GM21717 (cell line): Measurements from ENCODE around the gene OBP2A.
"Not testable (repeated sequence)": the region's sequence is repeated elsewhere in the genome, so short reads cannot be mapped to it uniquely, and the experiment has no call there.

Experiments
- ATAC-seq: cut with Tn5 transposase; IDR thresholded peaks from one replicate; pipeline ENCODE4 v1.9.1; 2021; ENCODE audit warnings: mild to moderate bottlenecking, moderate library complexity; ENCODE audit not compliant: unreplicated experiment

OBP2A gene

GRCh38 chr9:135526089-135526729, 19.7 kb upstream of the OBP2A start:
- no peak for ATAC-seq

- ATAC-seq, result no peak
These were observed 19.0 kb upstream of the OBP2A start for GRCh38 chr9:135526730-135527571.

- not testable (repeated sequence) for ATAC-seq
These were observed 17.0 kb upstream of the OBP2A start for GRCh38 chr9:135528842-135529435.

DNA sequence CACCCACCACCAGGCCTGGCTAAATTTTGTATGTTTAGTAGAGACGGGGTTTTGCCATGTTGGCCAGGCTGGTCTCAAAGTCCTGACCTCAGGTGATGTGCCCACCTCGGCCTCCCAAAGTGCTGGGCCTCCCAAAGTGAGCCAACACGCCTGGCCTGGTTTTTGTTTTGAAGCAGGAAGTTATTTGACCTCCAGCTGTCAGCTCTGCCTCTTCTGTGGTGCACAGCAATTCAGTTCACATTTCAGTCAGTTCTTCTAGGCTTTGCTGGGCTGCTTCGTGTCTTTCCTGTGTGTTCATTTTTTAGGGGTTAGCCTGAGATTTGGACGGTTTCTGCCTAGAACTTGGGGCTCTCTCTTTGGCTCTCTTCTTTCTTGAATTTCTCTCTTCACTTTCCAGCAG, 15.8 kb upstream of the OBP2A start:
- no peak for ATAC-seq

DNA sequence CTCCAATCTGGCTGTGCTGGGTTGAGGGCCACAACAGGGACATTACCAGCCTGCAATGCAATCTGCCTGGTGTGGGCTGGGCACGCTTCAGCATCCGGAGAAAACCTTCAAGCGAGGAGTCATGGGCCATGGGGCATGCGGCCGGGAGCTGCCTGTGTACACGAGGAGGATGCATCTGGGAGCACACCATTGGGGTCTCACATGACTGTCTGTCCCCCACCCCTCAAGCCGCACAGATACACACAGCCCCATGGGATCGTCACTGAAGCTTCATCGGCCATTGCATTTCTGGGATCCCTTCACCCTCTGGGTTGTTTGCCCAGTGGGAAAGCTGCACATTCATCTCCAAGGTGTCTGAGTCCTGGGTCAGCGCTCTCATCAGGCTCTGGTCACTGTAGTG, 14.8 kb upstream of the OBP2A start:
- ATAC-seq, result no peak

DNA sequence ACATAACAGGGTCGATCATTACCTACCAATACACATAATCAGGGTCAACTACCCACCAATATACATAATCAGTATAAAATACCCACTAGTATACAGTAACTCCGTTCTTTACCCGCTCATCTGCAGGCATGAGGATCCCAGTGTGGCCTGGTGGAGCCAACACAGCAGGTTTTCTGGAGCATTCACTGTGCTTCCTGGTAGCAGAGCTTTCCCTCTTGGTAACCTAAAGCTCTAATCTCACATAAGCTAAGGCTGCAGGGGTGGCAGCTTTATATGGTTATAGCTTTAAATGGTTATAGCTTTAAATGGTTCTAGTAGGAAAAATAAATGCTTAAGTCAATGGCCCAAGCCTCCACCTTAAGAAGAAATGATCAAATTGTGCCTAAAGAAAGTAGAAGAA, 12.8 kb upstream of the OBP2A start:
- ATAC-seq, result no peak

GRCh38 chr9:135533674-135534073, 12.3 kb upstream of the OBP2A start:
- ATAC-seq, result no peak

GRCh38 chr9:135534192-135534711, 11.7 kb upstream of the OBP2A start:
- not testable (repeated sequence) for ATAC-seq

DNA sequence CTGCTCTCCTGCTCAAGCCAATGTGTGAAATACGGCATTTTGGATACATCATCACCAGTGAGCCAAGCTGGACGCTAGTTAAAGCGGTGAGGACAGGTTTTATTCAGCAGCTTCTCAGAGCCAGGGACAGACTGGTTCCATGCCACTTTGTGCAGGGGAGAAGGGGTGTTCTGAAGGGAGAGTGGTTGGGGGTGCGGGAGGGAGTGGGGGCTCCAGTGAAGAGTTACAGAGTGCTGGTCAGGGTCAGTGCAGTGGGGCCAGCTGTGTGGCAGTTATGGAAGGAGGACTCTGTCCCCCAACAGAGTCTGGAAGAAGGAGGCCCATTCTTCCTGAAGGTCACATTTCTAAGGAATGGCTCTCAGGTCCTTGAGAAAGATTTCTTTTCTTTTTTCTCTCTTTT, 11.1 kb upstream of the OBP2A start:
- ATAC-seq, result not testable (repeated sequence)

DNA sequence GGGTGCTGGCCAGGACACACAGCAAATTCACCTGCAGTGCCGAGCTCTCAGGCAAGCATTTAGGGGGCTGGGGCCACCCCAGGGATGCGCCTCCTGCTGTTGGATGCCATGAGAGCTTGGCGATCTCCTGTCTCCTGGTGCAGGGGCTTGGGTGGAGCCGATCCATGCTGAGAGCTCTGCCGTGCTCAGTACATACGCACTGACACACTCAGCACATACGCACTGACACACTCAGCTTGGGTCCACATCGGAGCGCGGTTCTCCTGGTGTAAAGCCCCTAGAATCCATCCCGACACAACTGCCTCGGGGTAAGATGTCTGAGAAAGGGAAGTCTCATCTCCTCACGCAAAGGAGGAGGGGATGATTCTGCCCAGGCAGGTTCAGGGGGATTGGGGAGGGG, 10.3 kb upstream of the OBP2A start:
- ATAC-seq, result not testable (repeated sequence)

DNA sequence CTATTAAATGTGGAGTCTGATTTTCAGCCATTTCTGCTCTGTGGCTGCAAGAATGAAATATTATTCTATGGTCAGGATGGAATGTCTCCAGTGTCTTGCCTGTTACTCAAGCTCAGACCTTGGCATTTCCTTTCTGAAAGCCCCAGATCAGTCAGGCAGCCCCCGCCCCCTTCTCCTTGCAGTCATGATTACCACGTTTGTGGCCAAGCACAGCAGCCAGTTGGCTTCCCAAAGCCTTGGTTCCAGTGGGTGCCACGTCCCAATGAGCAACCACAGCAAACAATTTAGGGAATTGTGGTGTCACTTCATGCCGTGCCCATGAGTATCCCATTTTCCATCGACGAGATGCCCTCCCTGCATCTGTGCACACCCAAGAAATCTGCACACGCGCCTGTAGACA, 9.7 kb upstream of the OBP2A start:
- no peak for ATAC-seq

GRCh38 chr9:135543262-135543894, 2.5 kb upstream of the OBP2A start:
- not testable (repeated sequence) for ATAC-seq

GRCh38 chr9:135544981-135545635, 818 bp upstream of the OBP2A start:
- ATAC-seq, result no peak

DNA sequence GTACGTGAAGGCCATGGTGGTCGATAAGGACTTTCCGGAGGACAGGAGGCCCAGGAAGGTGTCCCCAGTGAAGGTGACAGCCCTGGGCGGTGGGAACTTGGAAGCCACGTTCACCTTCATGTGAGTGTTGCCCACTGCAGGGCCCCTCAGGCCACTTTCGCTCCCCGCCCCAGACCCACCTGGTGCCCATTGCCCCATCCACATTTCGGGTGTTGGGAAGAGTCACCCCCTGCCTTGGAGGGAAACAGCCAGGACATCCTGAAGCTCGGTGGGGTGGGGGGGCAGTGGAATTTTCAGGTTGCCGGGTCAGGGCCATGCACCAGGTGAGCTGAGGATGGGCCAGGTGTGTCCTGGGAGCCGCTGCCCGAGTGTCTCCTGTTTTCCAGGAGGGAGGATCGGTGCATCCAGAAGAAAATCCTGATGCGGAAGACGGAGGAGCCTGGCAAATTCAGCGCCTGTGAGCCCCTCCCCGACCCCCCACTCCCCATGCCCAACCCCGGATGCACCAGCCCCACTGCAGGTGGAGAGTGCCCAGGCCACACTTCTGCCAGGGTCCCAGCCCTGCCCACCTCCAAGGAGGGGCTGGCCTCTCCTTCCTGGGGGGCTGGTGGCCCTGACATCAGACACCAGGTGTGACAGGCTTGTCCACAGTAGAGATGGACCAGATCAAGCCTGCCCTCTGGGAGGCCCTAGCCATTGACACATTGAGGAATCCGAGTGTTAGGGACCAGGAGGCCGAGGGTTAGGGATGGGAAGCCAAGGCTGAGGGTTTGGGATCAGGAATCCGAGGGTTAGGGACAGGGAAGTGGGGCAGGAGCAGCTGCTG, 1.1 kb downstream of the OBP2A start:
- not testable (repeated sequence) for ATAC-seq

GRCh38 chr9:135547756-135548736, 2.1 kb downstream of the OBP2A start:
- no peak for ATAC-seq

- ATAC-seq, result not testable (repeated sequence)
These were observed 3.8 kb downstream of the OBP2A start for GRCh38 chr9:135549478-135550343.

- ATAC-seq, result no peak
These were observed 4.5 kb downstream of the OBP2A start for GRCh38 chr9:135550344-135550918.
